ENCODE data around the gene TWIST2.

- TF ChIP-seq, protein P1, sequence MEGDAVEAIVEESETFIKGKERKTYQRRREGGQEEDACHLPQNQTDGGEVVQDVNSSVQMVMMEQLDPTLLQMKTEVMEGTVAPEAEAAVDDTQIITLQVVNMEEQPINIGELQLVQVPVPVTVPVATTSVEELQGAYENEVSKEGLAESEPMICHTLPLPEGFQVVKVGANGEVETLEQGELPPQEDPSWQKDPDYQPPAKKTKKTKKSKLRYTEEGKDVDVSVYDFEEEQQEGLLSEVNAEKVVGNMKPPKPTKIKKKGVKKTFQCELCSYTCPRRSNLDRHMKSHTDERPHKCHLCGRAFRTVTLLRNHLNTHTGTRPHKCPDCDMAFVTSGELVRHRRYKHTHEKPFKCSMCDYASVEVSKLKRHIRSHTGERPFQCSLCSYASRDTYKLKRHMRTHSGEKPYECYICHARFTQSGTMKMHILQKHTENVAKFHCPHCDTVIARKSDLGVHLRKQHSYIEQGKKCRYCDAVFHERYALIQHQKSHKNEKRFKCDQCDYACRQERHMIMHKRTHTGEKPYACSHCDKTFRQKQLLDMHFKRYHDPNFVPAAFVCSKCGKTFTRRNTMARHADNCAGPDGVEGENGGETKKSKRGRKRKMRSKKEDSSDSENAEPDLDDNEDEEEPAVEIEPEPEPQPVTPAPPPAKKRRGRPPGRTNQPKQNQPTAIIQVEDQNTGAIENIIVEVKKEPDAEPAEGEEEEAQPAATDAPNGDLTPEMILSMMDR (conservative IDR thresholded peaks at IDR 0.05; ENCODE audit: low read length), result no peak
- no peak for TF ChIP-seq EZH2phosphoT487 (IDR thresholded peaks at IDR 0.05; ENCODE audit: borderline replicate concordance)
Measured at GRCh38 chr2:238894950-238895298, 47.0 kb downstream of the TWIST2 start.

All from Loucy (cell line).